Measurements from ENCODE around the gene SCMH1. TPM values are rescaled to one million over a fixed set of nuclear protein-coding genes. Genes with fewer than 3 reads are reported as not detected.

The SCMH1 gene
- total RNA-seq, 4 donors from 2014 or later: 27.1 to 116 (median 52.9) TPM

DNA sequence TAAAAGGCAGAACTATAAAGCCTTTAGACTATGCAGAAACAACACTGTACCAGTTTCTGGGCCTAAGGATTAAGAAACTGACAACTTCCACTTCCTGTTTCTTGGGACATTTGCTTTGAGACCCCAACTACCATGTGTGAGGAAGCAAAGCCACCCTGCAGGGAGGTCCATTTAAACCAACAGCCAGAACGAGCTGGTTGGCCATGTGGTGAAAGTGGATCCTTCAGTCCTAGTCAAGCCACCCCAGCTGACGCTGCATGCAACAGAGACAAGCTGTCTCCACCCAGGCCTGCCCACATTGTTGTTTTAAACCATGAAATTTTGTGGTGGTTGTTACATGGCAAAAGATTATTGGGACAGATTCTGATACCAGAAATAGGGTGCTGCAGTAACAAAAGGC, 188.8 kb downstream of the SCMH1 start:
- TF ChIP-seq, protein P1, sequence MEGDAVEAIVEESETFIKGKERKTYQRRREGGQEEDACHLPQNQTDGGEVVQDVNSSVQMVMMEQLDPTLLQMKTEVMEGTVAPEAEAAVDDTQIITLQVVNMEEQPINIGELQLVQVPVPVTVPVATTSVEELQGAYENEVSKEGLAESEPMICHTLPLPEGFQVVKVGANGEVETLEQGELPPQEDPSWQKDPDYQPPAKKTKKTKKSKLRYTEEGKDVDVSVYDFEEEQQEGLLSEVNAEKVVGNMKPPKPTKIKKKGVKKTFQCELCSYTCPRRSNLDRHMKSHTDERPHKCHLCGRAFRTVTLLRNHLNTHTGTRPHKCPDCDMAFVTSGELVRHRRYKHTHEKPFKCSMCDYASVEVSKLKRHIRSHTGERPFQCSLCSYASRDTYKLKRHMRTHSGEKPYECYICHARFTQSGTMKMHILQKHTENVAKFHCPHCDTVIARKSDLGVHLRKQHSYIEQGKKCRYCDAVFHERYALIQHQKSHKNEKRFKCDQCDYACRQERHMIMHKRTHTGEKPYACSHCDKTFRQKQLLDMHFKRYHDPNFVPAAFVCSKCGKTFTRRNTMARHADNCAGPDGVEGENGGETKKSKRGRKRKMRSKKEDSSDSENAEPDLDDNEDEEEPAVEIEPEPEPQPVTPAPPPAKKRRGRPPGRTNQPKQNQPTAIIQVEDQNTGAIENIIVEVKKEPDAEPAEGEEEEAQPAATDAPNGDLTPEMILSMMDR (IDR thresholded peaks at IDR 0.05): no peak
- TF ChIP-seq POLR2A (IDR thresholded peaks at IDR 0.05): no peak
- H3K36me3 ChIP-seq: peaks cover 0 to 5% (median 0%) of the 10 kb centered on the region in 3 donors
- DNase-seq: no peak
- no peaks in the 10 kb centered on the region for H3K9me3 ChIP-seq
- no peak overlapping the region for H3K27ac ChIP-seq
- H3K4me3 ChIP-seq: no peak overlapping the region
- no peaks in the 10 kb centered on the region for H3K4me1 ChIP-seq
- H3K27me3 ChIP-seq: no peaks in the 10 kb centered on the region

DNA sequence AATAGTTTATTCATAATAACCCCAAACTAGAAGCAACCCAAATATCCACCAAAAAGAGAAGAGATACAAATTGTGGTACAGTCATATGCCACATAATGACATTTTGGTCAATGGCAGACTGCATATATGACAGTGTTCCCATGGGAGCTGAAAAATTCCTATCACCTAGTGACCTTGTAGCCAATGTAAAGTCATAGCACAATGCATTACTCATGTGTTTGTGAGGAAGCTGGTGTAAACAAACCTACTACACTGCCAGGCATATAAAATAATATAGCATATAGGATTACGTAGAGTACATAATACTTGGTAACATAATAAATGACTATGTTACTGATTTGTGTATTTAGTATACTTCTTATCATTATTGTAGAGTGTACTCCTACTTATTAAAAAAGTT, 191.1 kb downstream of the SCMH1 start:
- H3K27ac ChIP-seq: no peak overlapping the region
- TF ChIP-seq, protein P1 (IDR thresholded peaks at IDR 0.05): no peak
- no peak for TF ChIP-seq POLR2A (IDR thresholded peaks at IDR 0.05)
- H3K9me3 ChIP-seq: no peaks in the 10 kb centered on the region
- DNase-seq: no peak
- H3K36me3 ChIP-seq: peaks cover 0 to 9% (median 0%) of the 10 kb centered on the region in 3 donors
- H3K4me1 ChIP-seq: peaks cover 0 to 9% (median 0%) of the 10 kb centered on the region in 4 donors
- no peak overlapping the region for H3K4me3 ChIP-seq
- no peaks in the 10 kb centered on the region for H3K27me3 ChIP-seq

DNA sequence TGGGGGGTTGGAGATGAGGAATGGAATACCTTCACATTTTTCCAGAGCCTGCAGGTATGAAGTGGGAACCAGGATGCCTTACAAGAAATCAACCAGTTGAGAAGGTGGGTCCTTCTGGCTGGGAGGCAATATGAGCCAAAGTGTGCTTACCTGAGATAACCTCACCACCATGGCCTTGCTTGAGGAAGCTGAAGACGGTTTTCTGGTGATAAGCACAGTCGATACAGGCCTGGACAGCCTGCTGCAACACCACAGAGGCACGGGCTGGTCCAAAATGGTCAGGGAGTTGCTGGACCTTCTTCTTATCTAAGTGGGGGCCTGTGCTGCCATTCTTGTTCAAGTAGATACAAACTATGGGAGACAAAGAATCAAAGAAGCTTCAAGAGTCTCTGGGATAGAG, 193.6 kb downstream of the SCMH1 start:
- Histone ChIP-seq H3K36me3 (peaks cover 0 to 29% (median 0%) of the 10 kb centered on the region in 3 donors), H3K9me3 (no peaks in the 10 kb centered on the region), H3K4me3 (no peak overlapping the region), H3K4me1 (peaks cover 0 to 27% (median 0%) of the 10 kb centered on the region in 4 donors), H3K27me3 (no peaks in the 10 kb centered on the region), H3K27ac (no peak overlapping the region)
- no peak for TF ChIP-seq POLR2A (IDR thresholded peaks at IDR 0.05)
- TF ChIP-seq, protein P1 (IDR thresholded peaks at IDR 0.05): no peak
- no peak for DNase-seq

DNA sequence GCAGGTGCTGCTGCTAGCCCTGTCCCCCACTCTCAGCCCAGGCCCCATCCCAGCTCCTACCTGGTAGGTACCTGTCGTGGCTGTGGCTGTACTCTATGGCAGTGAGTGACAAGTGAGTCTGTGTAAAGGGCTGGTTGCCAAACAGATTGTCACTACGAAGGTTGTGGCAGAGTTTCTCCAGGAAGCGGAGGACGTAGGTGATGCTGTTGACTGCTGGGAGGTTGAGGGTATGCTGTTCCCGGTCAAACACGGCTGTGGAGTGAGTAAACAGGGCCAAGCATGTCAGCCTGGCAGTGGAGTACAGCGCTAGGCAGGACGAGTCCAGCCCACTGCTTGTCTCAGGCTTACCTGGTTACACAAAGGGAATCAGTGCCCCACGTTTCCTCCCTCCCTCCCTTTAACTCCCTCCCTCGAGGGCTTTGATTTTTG, 195.7 kb downstream of the SCMH1 start:
- H3K36me3 ChIP-seq: peaks cover 0 to 39% (median 0%) of the 10 kb centered on the region in 3 donors
- no peaks in the 10 kb centered on the region for H3K9me3 ChIP-seq
- H3K4me3 ChIP-seq: no peak overlapping the region
- H3K27me3 ChIP-seq: no peaks in the 10 kb centered on the region
- H3K27ac ChIP-seq: peak overlapping the region in 2 of 4 donors; percentile 52 to 54
- DNase-seq: no peak
- TF ChIP-seq, protein P1 (IDR thresholded peaks at IDR 0.05): no peak
- no peak for TF ChIP-seq POLR2A (IDR thresholded peaks at IDR 0.05)
- H3K4me1 ChIP-seq: peaks cover 0 to 27% (median 0%) of the 10 kb centered on the region in 4 donors

DNA sequence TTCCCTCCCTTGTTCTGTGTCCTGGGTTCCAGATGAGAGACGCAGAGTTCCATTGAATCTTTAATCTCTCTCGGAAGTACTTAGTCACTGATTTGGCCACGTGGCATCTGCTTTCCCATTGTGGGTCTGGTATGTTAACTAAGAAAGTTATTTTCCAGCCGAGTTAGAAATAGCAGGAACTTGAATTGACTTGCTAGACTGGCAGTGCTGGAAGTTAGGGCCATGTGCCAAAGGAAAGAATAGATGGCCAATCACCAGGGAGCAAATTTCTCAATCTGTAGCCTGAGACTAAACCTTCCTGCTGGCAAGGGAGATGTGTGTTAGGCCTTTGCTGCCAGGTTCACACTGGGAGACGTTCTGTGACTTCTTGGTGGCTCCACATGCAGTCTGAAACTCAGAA, 196.4 kb downstream of the SCMH1 start:
- Histone ChIP-seq H3K4me1 (peaks cover 0 to 27% (median 0%) of the 10 kb centered on the region in 4 donors), H3K9me3 (no peaks in the 10 kb centered on the region), H3K27me3 (no peaks in the 10 kb centered on the region), H3K36me3 (peaks cover 0 to 45% (median 0%) of the 10 kb centered on the region in 3 donors), H3K4me3 (no peak overlapping the region), H3K27ac (peak overlapping the region in 2 of 4 donors; percentile 52 to 54)
- DNase-seq: no peak
- TF ChIP-seq, protein P1 (IDR thresholded peaks at IDR 0.05): no peak
- TF ChIP-seq POLR2A (IDR thresholded peaks at IDR 0.05): no peak

DNA sequence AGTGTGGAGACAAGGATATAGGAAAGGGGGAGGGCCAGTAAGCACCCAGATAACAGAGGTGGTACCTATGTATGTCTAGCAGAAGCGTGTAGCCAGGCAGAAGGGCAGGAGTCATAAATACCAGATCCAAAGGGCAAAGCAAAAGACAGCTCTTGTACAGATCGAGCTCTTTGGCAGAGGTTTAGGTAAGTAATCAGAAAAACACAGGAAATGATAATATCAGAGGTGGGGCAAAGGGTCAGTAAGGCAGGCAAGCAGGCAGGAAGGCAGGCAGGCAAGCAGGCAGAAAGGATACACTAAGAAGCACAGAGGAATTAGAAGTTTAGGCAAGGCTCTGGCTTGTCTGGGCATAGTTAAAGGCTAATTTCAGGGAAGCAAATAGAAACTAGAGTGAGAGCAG, 197.9 kb downstream of the SCMH1 start:
- Histone ChIP-seq H3K9me3 (no peaks in the 10 kb centered on the region), H3K27ac (peak overlapping the region in 2 of 4 donors; percentile 42 to 56), H3K4me1 (peaks cover 0 to 27% (median 0%) of the 10 kb centered on the region in 4 donors), H3K36me3 (peaks cover 0 to 57% (median 0%) of the 10 kb centered on the region in 3 donors), H3K4me3 (no peak overlapping the region), H3K27me3 (no peaks in the 10 kb centered on the region)
- TF ChIP-seq POLR2A (IDR thresholded peaks at IDR 0.05): no peak
- TF ChIP-seq, protein P1 (IDR thresholded peaks at IDR 0.05): no peak
- no peak for DNase-seq
